ENCODE measurements around the gene WDFY3. TPM values are rescaled to one million over a fixed set of nuclear protein-coding genes. Genes with fewer than 3 reads are reported as not detected.

The WDFY3 gene
- polyA plus RNA-seq, 1 donor (not counting 4 experiments of a cell fraction or from before 2014, with no cell fraction given): 28.5 TPM

DNA sequence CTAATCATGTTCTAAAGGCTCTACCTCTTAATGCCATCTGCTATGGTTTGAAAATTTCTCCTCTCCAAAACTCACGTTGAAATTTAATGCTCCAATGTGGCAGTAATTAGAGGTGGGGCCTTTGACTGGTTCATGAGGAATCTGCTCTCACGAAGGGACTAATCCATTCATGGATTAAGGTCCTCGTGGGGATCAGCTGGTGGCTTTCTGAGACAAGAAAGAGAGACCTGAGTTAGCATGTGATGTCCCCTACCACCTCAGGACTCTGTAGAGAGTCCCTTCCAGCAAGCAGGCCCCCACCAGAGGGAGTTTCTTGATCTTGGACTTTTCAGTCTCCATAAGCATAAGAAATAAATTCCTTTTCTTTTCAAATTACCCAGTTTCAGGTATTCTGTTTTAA, 65.3 kb downstream of the WDFY3 start:
- Histone ChIP-seq H3K4me3 (ENCODE audit: control insufficient read depth in 2 of 3, extremely low read depth in 1 of 3, insufficient read depth in 2 of 3, low read depth in 1 of 3, low read length in 3 of 3) (no peak overlapping the region), H3K27ac (ENCODE audit: control insufficient read depth, insufficient read depth, low read length) (no peak overlapping the region), H3K27me3 (ENCODE audit: control insufficient read depth, extremely low read depth, insufficient read depth, low read length) (no peaks in the 10 kb centered on the region), H3K4me2 (ENCODE audit: control insufficient read depth, extremely low read depth, insufficient read depth, low read depth, low read length) (no peak overlapping the region), H4K20me1 (ENCODE audit: control insufficient read depth, extremely low read depth, insufficient read depth, low read length) (no peaks in the 10 kb centered on the region), H3K9ac (ENCODE audit: control insufficient read depth, extremely low read depth, insufficient read depth, low read length) (no peak overlapping the region), H3K9me1 (ENCODE audit: control insufficient read depth, extremely low read depth, insufficient read depth, low read length) (no peaks in the 10 kb centered on the region), H2AFZ (ENCODE audit: control insufficient read depth, low read length) (no peak overlapping the region), H3K79me2 (ENCODE audit: control insufficient read depth, insufficient read depth, low read length) (peaks cover 7% of the 10 kb centered on the region), H3K36me3 (ENCODE audit: control insufficient read depth in 2 of 2, extremely low read depth in 1 of 2, insufficient read depth in 2 of 2, low read length in 2 of 2) (peaks cover 0 to 1% of the 10 kb centered on the region in 2 experiments), H3K4me1 (ENCODE audit: control insufficient read depth, extremely low read depth, insufficient read depth, low read length) (peaks cover 5% of the 10 kb centered on the region), H3K9me3 (ENCODE audit: control insufficient read depth, low read depth, low read length) (no peaks in the 10 kb centered on the region)
- DNase-seq (ENCODE audit: low read depth, low spot score) (no peak), FAIRE-seq (no peak)
- no peak for TF ChIP-seq EZH2 (IDR thresholded peaks at IDR 0.05; ENCODE audit: low read length)
- TF ChIP-seq, protein P1, sequence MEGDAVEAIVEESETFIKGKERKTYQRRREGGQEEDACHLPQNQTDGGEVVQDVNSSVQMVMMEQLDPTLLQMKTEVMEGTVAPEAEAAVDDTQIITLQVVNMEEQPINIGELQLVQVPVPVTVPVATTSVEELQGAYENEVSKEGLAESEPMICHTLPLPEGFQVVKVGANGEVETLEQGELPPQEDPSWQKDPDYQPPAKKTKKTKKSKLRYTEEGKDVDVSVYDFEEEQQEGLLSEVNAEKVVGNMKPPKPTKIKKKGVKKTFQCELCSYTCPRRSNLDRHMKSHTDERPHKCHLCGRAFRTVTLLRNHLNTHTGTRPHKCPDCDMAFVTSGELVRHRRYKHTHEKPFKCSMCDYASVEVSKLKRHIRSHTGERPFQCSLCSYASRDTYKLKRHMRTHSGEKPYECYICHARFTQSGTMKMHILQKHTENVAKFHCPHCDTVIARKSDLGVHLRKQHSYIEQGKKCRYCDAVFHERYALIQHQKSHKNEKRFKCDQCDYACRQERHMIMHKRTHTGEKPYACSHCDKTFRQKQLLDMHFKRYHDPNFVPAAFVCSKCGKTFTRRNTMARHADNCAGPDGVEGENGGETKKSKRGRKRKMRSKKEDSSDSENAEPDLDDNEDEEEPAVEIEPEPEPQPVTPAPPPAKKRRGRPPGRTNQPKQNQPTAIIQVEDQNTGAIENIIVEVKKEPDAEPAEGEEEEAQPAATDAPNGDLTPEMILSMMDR (optimal IDR thresholded peaks at IDR 0.05 in 1 of 3, IDR thresholded peaks at IDR 0.05 in 1 of 3, conservative IDR thresholded peaks at IDR 0.05 in 1 of 3; ENCODE audit: extremely low read depth in 1 of 3, insufficient read depth in 2 of 3, low read length in 3 of 3): no peak
- dilution Hi-C loops (cut with MboI; ENCODE audit: extremely low pct_ligation_motif_present, low sequenced_read_pairs): no loop called here

DNA sequence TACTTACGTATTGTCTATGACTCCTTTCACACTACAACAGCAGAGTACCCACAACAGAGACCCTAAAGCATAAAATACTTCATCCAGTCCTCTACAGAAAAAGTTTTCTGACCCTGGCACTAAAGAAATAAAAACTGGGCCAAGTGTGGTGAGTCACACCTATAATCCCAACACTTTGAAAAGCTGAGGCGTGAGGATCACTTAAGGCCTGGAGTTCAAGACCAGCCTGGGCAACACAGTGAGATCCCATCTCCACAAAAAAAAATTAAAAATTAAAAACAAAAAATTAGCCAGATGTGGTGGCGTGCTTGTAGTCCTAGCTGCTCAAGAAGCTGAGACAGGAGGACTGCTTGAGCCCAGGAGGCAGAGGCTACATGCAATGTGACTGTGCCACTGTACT, 66.9 kb downstream of the WDFY3 start:
- TF ChIP-seq, protein P1 (optimal IDR thresholded peaks at IDR 0.05 in 1 of 3, IDR thresholded peaks at IDR 0.05 in 1 of 3, conservative IDR thresholded peaks at IDR 0.05 in 1 of 3; ENCODE audit: extremely low read depth in 1 of 3, insufficient read depth in 2 of 3, low read length in 3 of 3): no peak
- no peak for TF ChIP-seq EZH2 (IDR thresholded peaks at IDR 0.05; ENCODE audit: low read length)
- H2AFZ ChIP-seq (ENCODE audit: control insufficient read depth, low read length): no peak overlapping the region
- FAIRE-seq: no peak

More for the DNA sequence above, 66.9 kb downstream of the WDFY3 start:
- no peak overlapping the region for H3K4me3 ChIP-seq (ENCODE audit: control insufficient read depth in 2 of 3, extremely low read depth in 1 of 3, insufficient read depth in 2 of 3, low read depth in 1 of 3, low read length in 3 of 3)
- peaks cover 0 to 2% of the 10 kb centered on the region in 2 experiments for H3K36me3 ChIP-seq (ENCODE audit: control insufficient read depth in 2 of 2, extremely low read depth in 1 of 2, insufficient read depth in 2 of 2, low read length in 2 of 2)
- H3K9ac ChIP-seq (ENCODE audit: control insufficient read depth, extremely low read depth, insufficient read depth, low read length): no peak overlapping the region
- H3K9me1 ChIP-seq (ENCODE audit: control insufficient read depth, extremely low read depth, insufficient read depth, low read length): no peaks in the 10 kb centered on the region
- no peak overlapping the region for H3K27ac ChIP-seq (ENCODE audit: control insufficient read depth, insufficient read depth, low read length)
- no peak overlapping the region for H3K4me2 ChIP-seq (ENCODE audit: control insufficient read depth, extremely low read depth, insufficient read depth, low read depth, low read length)
- no peaks in the 10 kb centered on the region for H3K9me3 ChIP-seq (ENCODE audit: control insufficient read depth, low read depth, low read length)
- DNase-seq (ENCODE audit: low read depth, low spot score): no peak
- dilution Hi-C loops (cut with MboI; ENCODE audit: extremely low pct_ligation_motif_present, low sequenced_read_pairs): no loop called here
- peaks cover 7% of the 10 kb centered on the region for H3K79me2 ChIP-seq (ENCODE audit: control insufficient read depth, insufficient read depth, low read length)
- H4K20me1 ChIP-seq (ENCODE audit: control insufficient read depth, extremely low read depth, insufficient read depth, low read length): no peaks in the 10 kb centered on the region
- no peaks in the 10 kb centered on the region for H3K27me3 ChIP-seq (ENCODE audit: control insufficient read depth, extremely low read depth, insufficient read depth, low read length)
- peaks cover 5% of the 10 kb centered on the region for H3K4me1 ChIP-seq (ENCODE audit: control insufficient read depth, extremely low read depth, insufficient read depth, low read length)
